Measurements from ENCODE around the gene LRP10. TPM values are rescaled to one million over a fixed set of nuclear protein-coding genes. Genes with fewer than 3 reads are reported as not detected.
"Not testable (repeated sequence)": the region's sequence is repeated elsewhere in the genome, so short reads cannot be mapped to it uniquely, and the experiment has no call there.

Gene LRP10
- total RNA-seq, 1 donor = 47.9 TPM

GRCh38 chr14:22842211-22843122 is 29.1 kb upstream of the LRP10 start:
- no peak for DNase-seq (ENCODE audit: low read depth in 2 of 3, low spot score in 2 of 3)

- no peak for DNase-seq (ENCODE audit: low read depth in 2 of 3, low spot score in 2 of 3)
Observed at GRCh38 chr14:22843123-22843925, 28.2 kb upstream of the LRP10 start.

- no peak for DNase-seq (ENCODE audit: low read depth in 2 of 3, low spot score in 2 of 3)
Observed at GRCh38 chr14:22844221-22845102, 27.1 kb upstream of the LRP10 start.

- no peak for DNase-seq (ENCODE audit: low read depth in 2 of 3, low spot score in 2 of 3)
Observed at GRCh38 chr14:22845103-22845394, 26.5 kb upstream of the LRP10 start.

DNA sequence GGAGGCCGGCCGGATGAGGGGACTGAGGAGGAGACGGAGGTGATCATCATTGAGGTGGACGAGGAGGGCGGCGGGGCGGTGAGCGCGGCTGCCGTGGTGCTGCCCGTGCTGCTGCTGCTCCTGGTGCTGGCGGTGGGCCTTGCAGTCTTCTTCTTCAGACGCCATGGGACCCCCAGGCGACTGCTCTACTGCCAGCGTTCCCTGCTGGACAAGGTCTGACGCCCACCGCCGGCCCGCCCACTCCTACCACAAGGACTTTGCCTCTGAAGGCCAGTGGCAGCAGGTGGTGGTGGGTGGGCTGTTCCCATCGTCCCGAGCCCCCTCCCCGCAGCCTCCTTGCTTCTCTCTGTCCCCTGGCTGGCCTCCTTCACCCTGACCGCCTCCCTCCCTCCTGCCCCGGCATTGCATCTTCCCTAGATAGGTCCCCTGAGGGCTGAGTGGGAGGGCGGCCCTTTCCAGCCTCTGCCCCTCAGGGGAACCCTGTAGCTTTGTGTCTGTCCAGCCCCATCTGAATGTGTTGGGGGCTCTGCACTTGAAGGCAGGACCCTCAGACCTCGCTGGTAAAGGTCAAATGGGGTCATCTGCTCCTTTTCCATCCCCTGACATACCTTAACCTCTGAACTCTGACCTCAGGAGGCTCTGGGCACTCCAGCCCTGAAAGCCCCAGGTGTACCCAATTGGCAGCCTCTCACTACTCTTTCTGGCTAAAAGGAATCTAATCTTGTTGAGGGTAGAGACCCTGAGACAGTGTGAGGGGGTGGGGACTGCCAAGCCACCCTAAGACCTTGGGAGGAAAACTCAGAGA is 25.5 kb upstream of the LRP10 start:
- DNase-seq (ENCODE audit: low read depth in 2 of 3, low spot score in 2 of 3) = no peak

DNA sequence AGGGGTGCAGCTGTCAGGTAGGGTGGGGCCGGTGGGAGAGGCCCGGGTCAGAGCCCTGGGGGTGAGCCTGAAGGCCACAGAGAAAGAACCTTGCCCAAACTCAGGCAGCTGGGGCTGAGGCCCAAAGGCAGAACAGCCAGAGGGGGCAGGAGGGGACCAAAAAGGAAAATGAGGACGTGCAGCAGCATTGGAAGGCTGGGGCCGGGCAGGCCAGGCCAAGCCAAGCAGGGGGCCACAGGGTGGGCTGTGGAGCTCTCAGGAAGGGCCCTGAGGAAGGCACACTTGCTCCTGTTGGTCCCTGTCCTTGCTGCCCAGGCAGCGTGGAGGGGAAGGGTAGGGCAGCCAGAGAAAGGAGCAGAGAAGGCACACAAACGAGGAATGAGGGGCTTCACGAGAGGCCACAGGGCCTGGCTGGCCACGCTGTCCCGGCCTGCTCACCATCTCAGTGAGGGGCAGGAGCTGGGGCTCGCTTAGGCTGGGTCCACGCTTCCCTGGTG is 24.7 kb upstream of the LRP10 start:
- no peak for DNase-seq (ENCODE audit: low read depth in 2 of 3, low spot score in 2 of 3)

- DNase-seq (ENCODE audit: low read depth in 2 of 3, low spot score in 2 of 3) = no peak
Observed at GRCh38 chr14:22847661-22848341, 23.7 kb upstream of the LRP10 start.

- DNase-seq (ENCODE audit: low read depth in 2 of 3, low spot score in 2 of 3) = peak in 2 of 3 donors; percentile 79 to 95
Observed at GRCh38 chr14:22848351-22849164, 23.0 kb upstream of the LRP10 start.

- no peak for DNase-seq (ENCODE audit: low read depth in 2 of 3, low spot score in 2 of 3)
Observed at GRCh38 chr14:22849212-22849819, 22.2 kb upstream of the LRP10 start.

- DNase-seq (ENCODE audit: low read depth in 2 of 3, low spot score in 2 of 3) = peak in 2 of 3 donors; percentile 52 to 61
Observed at GRCh38 chr14:22850944-22851764, 20.4 kb upstream of the LRP10 start.

- DNase-seq (ENCODE audit: low read depth in 2 of 3, low spot score in 2 of 3) = not testable (repeated sequence)
Observed at GRCh38 chr14:22852178-22852577, 19.4 kb upstream of the LRP10 start.

- no peak for DNase-seq (ENCODE audit: low read depth in 2 of 3, low spot score in 2 of 3)
Observed at GRCh38 chr14:22852599-22852939, 19.0 kb upstream of the LRP10 start.

DNA sequence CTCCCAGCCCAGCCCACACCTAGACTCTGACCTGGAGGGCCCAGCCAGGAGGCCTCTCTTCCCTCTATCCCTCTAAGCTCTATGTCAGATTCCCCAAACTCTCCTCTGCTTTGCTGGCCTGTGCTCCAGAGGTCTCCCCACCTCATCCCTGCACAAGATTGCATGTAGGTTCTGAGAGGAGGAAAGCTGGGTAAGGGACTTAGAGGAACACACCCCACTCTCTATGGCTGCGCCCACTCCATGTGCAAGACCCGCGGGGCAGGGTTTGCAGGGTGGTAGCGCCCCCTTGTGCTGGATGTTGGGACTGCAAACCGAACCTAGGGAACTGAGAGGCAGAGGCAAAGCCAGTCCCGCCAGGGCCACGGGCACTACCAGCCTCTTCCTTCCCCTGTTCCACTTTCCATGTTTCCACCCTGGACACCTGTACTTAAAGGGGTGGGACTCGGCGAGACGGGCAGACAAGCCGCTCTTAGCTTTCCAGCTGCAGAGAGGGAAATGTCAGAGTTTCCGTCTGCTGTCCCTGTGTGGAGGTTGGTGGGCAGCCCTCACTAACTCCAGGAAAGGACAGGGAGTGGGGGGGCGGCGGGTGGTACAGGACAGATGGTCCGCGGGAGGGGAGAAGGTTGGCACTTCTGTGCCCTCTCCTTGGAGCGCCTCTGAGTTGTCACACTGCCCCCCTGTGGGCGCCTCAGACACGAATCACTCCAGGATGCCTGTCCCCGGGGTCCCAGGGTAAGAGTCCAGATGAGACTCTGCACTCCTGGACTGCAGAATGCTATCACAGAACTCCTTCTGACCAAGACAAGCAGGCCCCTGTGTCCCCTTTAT is 18.4 kb upstream of the LRP10 start:
- peak; percentile 77 to 91 (median 78) for DNase-seq (ENCODE audit: low read depth in 2 of 3, low spot score in 2 of 3)

DNA sequence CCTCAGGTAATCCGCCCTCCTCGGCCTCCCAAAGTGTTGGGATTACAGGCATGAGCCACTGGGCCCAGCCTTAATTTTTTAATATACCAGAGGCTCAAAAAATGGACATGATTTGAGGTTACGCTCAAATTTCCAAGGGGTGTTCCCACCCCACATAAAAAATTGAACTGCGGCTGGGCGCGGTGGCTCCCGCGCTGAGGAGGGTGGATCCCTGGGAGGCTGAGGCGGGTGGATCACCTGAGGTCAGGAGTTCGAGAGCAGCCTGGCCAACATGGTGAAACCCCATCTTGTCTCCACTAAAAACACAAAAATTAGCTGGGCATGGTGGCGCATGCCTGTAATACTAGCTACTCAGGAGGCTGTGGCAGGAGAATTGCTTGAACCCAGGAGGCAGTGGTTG is 17.2 kb upstream of the LRP10 start:
- DNase-seq (ENCODE audit: low read depth in 2 of 3, low spot score in 2 of 3) = not testable (repeated sequence)

DNA sequence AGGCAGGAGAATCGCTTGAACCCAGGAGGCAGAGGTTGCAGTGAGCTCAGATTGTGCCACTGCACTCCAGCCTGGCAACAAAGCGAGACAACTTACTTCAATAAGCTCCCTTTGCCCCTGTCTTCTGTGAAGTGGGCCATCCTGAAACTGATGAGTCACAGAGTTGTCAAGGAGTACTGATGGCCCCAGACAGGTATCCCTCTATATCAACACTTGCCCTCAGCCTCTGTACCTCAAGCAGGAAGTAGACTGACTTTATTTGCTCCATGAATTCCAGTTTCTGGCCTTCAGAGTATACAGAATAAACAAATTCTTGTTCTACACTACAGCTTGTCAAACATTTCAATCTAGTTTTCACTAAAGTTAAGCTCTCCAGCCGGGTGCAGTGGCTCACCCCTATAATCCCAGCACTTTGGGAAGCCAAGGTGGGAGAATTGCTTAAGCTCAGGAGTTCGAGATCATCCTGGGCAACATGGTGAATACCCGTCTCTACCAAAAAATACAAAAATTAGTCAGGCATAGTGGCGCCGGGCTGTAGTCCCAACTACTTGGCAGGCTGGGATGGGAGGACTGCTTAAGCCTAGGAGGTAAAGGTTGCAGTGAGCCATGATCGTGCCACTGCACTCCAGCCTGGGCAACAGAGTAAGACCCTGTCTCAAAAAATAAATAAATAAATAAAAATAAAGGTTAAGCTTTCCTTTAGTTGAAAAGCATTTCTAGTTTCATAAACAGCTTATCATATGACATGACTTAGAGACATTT is 16.4 kb upstream of the LRP10 start:
- no peak for DNase-seq (ENCODE audit: low read depth in 2 of 3, low spot score in 2 of 3)

DNA sequence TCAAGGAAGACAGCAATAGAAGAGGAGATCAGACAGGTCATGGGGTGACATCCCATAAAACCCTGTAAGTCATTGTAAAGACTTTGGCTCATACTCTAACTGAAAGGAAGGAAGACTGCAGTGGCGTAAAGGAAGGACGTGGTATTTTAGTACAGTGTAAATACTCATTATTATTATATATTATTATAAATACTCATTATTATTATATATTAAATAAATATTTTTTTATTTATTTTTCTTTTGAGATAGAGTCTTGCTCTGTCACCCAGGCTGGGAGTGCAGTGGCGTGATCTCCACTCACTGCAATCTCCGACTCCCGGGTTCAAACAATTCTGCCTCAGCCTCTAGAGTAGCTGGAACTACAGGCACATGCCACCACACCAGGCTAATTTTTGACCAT is 15.1 kb upstream of the LRP10 start:
- DNase-seq (ENCODE audit: low read depth in 2 of 3, low spot score in 2 of 3) = no peak

Data from hematopoietic multipotent progenitor cell (in vitro differentiated cells).